ENCODE measurements around the gene CFAP206. TPM values are rescaled to one million over a fixed set of nuclear protein-coding genes. Genes with fewer than 3 reads are reported as not detected.
A peak's percentile ranks its signal among the peaks of the same experiment; 100 is the strongest.

The CFAP206 gene
- total RNA-seq, 3 donors from 2014 or later: 0.32 TPM; not detected in 2

DNA sequence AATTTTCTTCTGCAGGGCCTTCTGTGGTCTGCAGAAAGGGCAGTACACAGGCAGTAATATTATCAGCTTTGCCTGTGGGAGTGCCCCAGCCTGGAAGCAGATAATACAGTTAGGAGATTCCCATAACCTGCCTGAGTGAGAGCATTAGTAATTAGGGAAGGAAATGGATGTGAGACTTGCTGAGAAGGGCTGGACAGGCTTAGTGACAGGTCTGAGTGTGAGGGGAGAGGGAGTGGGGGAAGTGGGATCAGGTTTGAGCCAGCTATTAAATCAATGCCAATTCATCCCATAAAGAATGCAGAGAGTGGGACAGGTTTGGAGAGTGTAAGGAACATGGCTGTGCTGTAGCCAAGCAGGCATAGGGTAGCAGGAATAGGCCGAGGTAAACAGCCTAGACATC, 10.1 kb upstream of the CFAP206 start:
- intact Hi-C loops (cut with DNase I, micrococcal nuclease): no loop called here
- DNase-seq: no peak
- no peak for ATAC-seq
- Histone ChIP-seq H3K36me3 (ENCODE audit: low read depth) (no peaks in the 10 kb centered on the region), H3K9me3 (no peaks in the 10 kb centered on the region), H3K4me1 (ENCODE audit: low read depth) (no peaks in the 10 kb centered on the region), H3K4me3 (no peak overlapping the region)
- TF ChIP-seq, protein P1, sequence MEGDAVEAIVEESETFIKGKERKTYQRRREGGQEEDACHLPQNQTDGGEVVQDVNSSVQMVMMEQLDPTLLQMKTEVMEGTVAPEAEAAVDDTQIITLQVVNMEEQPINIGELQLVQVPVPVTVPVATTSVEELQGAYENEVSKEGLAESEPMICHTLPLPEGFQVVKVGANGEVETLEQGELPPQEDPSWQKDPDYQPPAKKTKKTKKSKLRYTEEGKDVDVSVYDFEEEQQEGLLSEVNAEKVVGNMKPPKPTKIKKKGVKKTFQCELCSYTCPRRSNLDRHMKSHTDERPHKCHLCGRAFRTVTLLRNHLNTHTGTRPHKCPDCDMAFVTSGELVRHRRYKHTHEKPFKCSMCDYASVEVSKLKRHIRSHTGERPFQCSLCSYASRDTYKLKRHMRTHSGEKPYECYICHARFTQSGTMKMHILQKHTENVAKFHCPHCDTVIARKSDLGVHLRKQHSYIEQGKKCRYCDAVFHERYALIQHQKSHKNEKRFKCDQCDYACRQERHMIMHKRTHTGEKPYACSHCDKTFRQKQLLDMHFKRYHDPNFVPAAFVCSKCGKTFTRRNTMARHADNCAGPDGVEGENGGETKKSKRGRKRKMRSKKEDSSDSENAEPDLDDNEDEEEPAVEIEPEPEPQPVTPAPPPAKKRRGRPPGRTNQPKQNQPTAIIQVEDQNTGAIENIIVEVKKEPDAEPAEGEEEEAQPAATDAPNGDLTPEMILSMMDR (IDR thresholded peaks at IDR 0.05): no peak

DNA sequence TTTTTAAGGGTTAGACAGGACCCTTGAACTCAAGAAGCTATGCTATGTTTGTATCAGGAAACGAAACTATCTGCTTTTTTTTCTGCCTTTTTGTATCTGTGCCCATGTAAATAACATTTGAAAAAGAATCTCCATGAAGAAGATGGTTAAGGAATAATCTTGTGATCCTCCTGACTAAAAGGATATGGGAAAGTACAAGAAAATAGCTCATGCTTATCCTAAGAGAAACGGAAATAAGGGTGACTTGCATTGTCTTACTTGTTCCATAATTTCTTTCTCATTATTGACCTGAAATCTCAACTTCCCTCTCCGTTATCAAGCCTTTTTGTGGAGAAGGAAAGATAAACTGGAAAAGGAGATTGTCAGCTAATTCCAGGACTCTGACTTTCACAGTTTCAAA, 5.9 kb upstream of the CFAP206 start:
- TF ChIP-seq, protein P1 (IDR thresholded peaks at IDR 0.05): no peak
- Histone ChIP-seq H3K36me3 (ENCODE audit: low read depth) (no peaks in the 10 kb centered on the region), H3K4me3 (no peak overlapping the region), H3K4me1 (ENCODE audit: low read depth) (no peaks in the 10 kb centered on the region), H3K9me3 (no peaks in the 10 kb centered on the region)
- intact Hi-C loops (cut with DNase I, micrococcal nuclease): no loop called here
- DNase-seq: no peak
- ATAC-seq: no peak

DNA sequence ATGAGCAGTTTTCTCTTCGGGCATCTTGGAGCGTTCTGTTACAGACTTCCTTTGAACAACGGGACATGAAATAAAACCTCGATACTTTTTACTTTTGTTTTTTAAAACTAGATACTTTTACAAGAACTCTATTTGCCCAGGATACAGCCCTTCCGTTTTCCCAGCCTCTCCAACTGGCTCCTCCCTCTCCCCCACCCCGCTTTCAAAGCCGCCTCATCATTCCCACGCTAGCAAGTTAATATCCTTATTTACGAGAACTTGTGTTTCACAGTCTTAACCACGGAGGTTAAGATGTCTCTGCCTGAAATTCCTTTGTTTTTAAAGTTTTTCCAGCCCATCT, 241 bp upstream of the CFAP206 start:
- DNase-seq (no peak), ATAC-seq (peak; percentile 31)
- intact Hi-C loops (cut with DNase I, micrococcal nuclease): no loop called here
- peak overlapping the region; percentile 54 for H3K4me3 ChIP-seq
- no peaks in the 10 kb centered on the region for H3K9me3 ChIP-seq
- H3K36me3 ChIP-seq (ENCODE audit: low read depth): no peaks in the 10 kb centered on the region
- H3K4me1 ChIP-seq (ENCODE audit: low read depth): peaks cover 4% of the 10 kb centered on the region
- TF ChIP-seq, protein P1 (IDR thresholded peaks at IDR 0.05): no peak

DNA sequence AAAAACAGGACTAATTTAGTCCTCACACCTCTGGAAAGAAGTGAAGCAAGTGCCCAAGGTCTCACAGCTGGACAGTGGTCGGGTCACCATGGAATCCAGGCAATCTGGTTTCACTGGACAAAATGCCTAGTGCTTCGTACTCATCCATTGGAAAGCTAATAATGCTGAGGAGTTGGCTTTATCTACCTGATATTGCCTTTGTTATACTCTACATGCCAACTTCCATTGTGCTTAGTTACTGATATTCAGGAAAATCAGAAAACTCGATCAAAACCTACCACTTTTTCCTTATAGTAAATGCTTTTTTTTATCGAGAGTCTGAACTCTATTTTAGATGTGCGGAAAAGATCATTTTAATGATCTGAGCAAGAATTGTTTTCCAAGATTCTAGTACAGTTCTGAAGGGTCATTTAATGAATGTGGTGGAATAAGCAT, 966 bp downstream of the CFAP206 start:
- DNase-seq: no peak
- no peaks in the 10 kb centered on the region for H3K9me3 ChIP-seq
- peaks cover 4% of the 10 kb centered on the region for H3K4me1 ChIP-seq (ENCODE audit: low read depth)
- no peak overlapping the region for H3K4me3 ChIP-seq
- intact Hi-C loops (cut with DNase I, micrococcal nuclease): no loop called here
- ATAC-seq: no peak
- TF ChIP-seq, protein P1 (IDR thresholded peaks at IDR 0.05): no peak
- no peaks in the 10 kb centered on the region for H3K36me3 ChIP-seq (ENCODE audit: low read depth)

DNA sequence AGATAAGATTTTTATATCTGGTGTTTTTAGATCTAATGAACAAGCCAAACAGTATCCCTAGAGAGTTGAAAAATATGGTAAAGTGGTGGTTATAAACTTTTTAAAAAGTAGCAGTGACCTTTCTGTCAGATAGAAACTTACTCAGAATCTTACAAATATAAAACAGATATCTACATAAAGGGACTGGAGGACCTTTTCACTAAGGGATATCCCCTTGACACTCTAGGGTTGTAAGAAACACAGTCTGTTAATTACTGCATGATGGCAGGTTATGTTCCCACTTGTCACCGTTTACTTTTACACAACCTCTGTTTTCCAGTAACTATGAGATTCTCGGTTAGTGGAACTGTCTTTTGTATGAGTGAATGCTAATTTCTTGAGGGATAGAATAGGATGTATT, 11.5 kb downstream of the CFAP206 start:
- H3K36me3 ChIP-seq (ENCODE audit: low read depth): no peaks in the 10 kb centered on the region
- H3K4me3 ChIP-seq: no peak overlapping the region
- intact Hi-C loops (cut with DNase I, micrococcal nuclease): no loop called here
- DNase-seq (no peak), ATAC-seq (no peak)
- no peaks in the 10 kb centered on the region for H3K9me3 ChIP-seq
- TF ChIP-seq, protein P1 (IDR thresholded peaks at IDR 0.05): no peak
- H3K4me1 ChIP-seq (ENCODE audit: low read depth): no peaks in the 10 kb centered on the region

DNA sequence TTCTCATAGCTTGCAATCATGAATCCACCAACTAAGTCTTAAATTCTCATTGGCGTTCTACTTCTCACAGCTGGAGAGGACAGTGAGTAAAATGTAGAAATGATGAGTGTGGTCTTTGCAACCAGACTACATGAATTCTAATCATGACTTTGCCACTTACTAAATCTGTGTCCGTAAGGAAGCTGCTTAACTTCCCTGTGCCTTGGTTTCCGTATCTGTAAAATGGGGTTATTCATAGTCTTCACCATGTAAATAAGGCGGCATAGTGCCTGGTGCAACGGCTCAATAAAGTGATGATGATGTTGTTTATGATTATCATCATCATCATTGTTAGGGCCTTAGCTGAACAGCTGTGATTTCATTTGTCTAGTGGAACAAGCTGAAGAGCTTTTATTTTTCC, 12.6 kb downstream of the CFAP206 start:
- TF ChIP-seq, protein P1 (IDR thresholded peaks at IDR 0.05): no peak
- intact Hi-C loops (cut with DNase I, micrococcal nuclease): no loop called here
- Histone ChIP-seq H3K9me3 (no peaks in the 10 kb centered on the region), H3K36me3 (ENCODE audit: low read depth) (no peaks in the 10 kb centered on the region), H3K4me1 (ENCODE audit: low read depth) (no peaks in the 10 kb centered on the region), H3K4me3 (no peak overlapping the region)
- ATAC-seq: no peak
- no peak for DNase-seq

Data from mucosa of descending colon (tissue), 3 donors.